ENCODE data around the gene ATP5ME.
"Not testable (repeated sequence)": the region's sequence is repeated elsewhere in the genome, so short reads cannot be mapped to it uniquely, and the experiment has no call there.

ATP5ME gene

GRCh38 chr4:683247-683897 is 9.3 kb upstream of the ATP5ME start:
- no peak for DNase-seq (ENCODE audit: low spot score)

GRCh38 chr4:682490-683172 is 8.6 kb upstream of the ATP5ME start:
- no peak for DNase-seq (ENCODE audit: low spot score)

GRCh38 chr4:681736-682451 is 7.8 kb upstream of the ATP5ME start:
- DNase-seq (ENCODE audit: low spot score) = no peak

- DNase-seq (ENCODE audit: low spot score) = no peak
These were observed 7.0 kb upstream of the ATP5ME start for GRCh38 chr4:680928-681645.

GRCh38 chr4:680551-680927 is 6.5 kb upstream of the ATP5ME start:
- no peak for DNase-seq (ENCODE audit: low spot score)

GRCh38 chr4:680091-680490 is 6.0 kb upstream of the ATP5ME start:
- no peak for DNase-seq (ENCODE audit: low spot score)

- DNase-seq (ENCODE audit: low spot score) = no peak
These were observed 5.6 kb upstream of the ATP5ME start for GRCh38 chr4:679629-680028.

GRCh38 chr4:679104-679481 is 5.0 kb upstream of the ATP5ME start:
- DNase-seq (ENCODE audit: low spot score) = no peak

- DNase-seq (ENCODE audit: low spot score) = no peak
These were observed 4.4 kb upstream of the ATP5ME start for GRCh38 chr4:678331-679103.

- no peak for DNase-seq (ENCODE audit: low spot score)
These were observed 3.6 kb upstream of the ATP5ME start for GRCh38 chr4:677431-678293.

GRCh38 chr4:676871-677235 is 2.8 kb upstream of the ATP5ME start:
- no peak for DNase-seq (ENCODE audit: low spot score)

GRCh38 chr4:675980-676870 is 2.1 kb upstream of the ATP5ME start:
- no peak for DNase-seq (ENCODE audit: low spot score)

GRCh38 chr4:675036-675882 is 1.2 kb upstream of the ATP5ME start:
- no peak for DNase-seq (ENCODE audit: low spot score)

- DNase-seq (ENCODE audit: low spot score) = peak; percentile 12
These were observed 556 bp downstream of the ATP5ME start for GRCh38 chr4:673349-674091.

- DNase-seq (ENCODE audit: low spot score) = no peak
These were observed 2.3 kb downstream of the ATP5ME start for GRCh38 chr4:671769-672168.

GRCh38 chr4:669806-670559 is 4.1 kb downstream of the ATP5ME start:
- not testable (repeated sequence) for DNase-seq (ENCODE audit: low spot score)

- DNase-seq (ENCODE audit: low spot score) = not testable (repeated sequence)
These were observed 5.9 kb downstream of the ATP5ME start for GRCh38 chr4:668219-668618.

- DNase-seq (ENCODE audit: low spot score) = no peak
These were observed 6.5 kb downstream of the ATP5ME start for GRCh38 chr4:667545-667925.
